ENCODE measurements around the gene ZXDC.

GRCh38 chr3:126467611-126467955, 8.1 kb downstream of the ZXDC start:
- TF ChIP-seq POLR2A (IDR thresholded peaks at IDR 0.05; ENCODE audit: low read depth, low read length), result no peak
- TF ChIP-seq TAF1 (IDR thresholded peaks at IDR 0.05; ENCODE audit: borderline replicate concordance, low read depth, low read length), result no peak
- no peak for TF ChIP-seq POLR2AphosphoS5 (IDR thresholded peaks at IDR 0.05; ENCODE audit: low read depth, low read length)

Data from GM12892 (cell line).